Stomach (tissue), 9 donors: ENCODE results near the gene CRYBA1. TPM values are rescaled to one million over a fixed set of nuclear protein-coding genes. Genes with fewer than 3 reads are reported as not detected.

Source experiments
- DNase-seq, 2 donors: peaks; one replicate each; pipeline versions ENCODE4 v3.0.0 to v3.0.0-alpha.2; 2013 to 2019
- H3K27ac ChIP-seq, 5 donors: fragments of 200-600 bp in 4 of 5; sonication (generic) in 4 of 5; one replicate each; pipeline ENCODE4 v1.5.1; 2013 to 2019; ENCODE audit warnings: mild to moderate bottlenecking in 1 of 5, moderate library complexity in 1 of 5
- H3K27me3 ChIP-seq, 3 donors: fragments of 200-600 bp; sonication (generic); one replicate each; pipeline ENCODE4 v1.5.1; 2017 to 2019; ENCODE audit warnings: mixed run types in 1 of 3
- H3K36me3 ChIP-seq, 4 donors: fragments of 200-600 bp; sonication (generic); 1 replicate in 3 of 4; 2 replicates in 1 of 4; pipeline ENCODE4 v1.5.1; 2016 to 2019
- H3K4me1 ChIP-seq, 4 donors: fragments of 200-600 bp; sonication (generic); one replicate each; pipeline ENCODE4 v1.5.1; 2016 to 2019
- H3K4me3 ChIP-seq, 4 donors: fragments of 200-600 bp; sonication (generic) in 3 of 4; one replicate each; pipeline ENCODE4 v1.5.1; 2016 to 2019; ENCODE audit warnings: mild to moderate bottlenecking in 1 of 4
- H3K9me3 ChIP-seq, 4 donors: fragments of 200-600 bp; sonication (generic); one replicate each; pipeline ENCODE4 v1.5.1; 2016 to 2019
- EP300 ChIP-seq: sonication (generic); formaldehyde crosslinking; IDR thresholded peaks from one replicate; pipeline ENCODE4 v1.6.1; 2017; ENCODE audit warnings: antibody characterized with exemption
- POLR2A ChIP-seq, 4 donors: fragments of 450-650 bp; IDR thresholded peaks; one replicate each; pipeline ENCODE4 v1.6.1; 2016; ENCODE audit warnings: antibody characterized with exemption in 4 of 4, control low read depth in 2 of 4, mild to moderate bottlenecking in 1 of 4, moderate library complexity in 1 of 4
- POLR2AphosphoS5 ChIP-seq, 3 donors: sonication (generic); formaldehyde crosslinking; IDR thresholded peaks; one replicate each; pipeline ENCODE4 v1.6.1; 2016; ENCODE audit warnings: antibody characterized with exemption in 3 of 3
- WGBS, 5 donors: extraction: QIAGEN DNeasy Blood & Tissue Kit in 3 of 5; methylation state at CpG; one replicate each; pipeline versions ENCODE4 v1.1.5 to v1.1.7; 2013 to 2018; 5-methylcytosine and 5-hydroxymethylcytosine counted together
- intact Hi-C: fragments of 100-400 bp; cut with DNase I; formaldehyde crosslinking; loops from one replicate; pipeline ENCODE4 v1.15.1; 2023; ENCODE audit warnings: low total_unique reads
- polyA plus RNA-seq, 3 donors: library from polyadenylated mRNA; stranded (reverse); fragments of 200-250 nt; gene quantifications; one replicate each; pipeline ENCODE4 v1.2.3, GENCODE V29; 2013
- total RNA-seq, 5 donors: library from RNA; depleted of rRNA; stranded (reverse); fragments of >200 nt; gene quantifications; one replicate each; pipeline versions ENCODE4 v1.1.0 to v1.2.3, GENCODE V29; 2014 to 2016
- TF ChIP-seq, protein P1 (sequence below), 7 experiments: fragments of 450-650 bp in 4 of 7; fragments of 200-600 bp in 3 of 7; sonication (generic) in 3 of 7; IDR thresholded peaks; one replicate each; pipeline ENCODE4 v1.5.1; 2016 to 2019; ENCODE audit warnings: antibody characterized with exemption in 7 of 7, control low read depth in 2 of 7, mild to moderate bottlenecking in 1 of 7
- donor health status: healthy with polysubstance abuse.
- donor health status: Bipolar disorder and iron deficiency.
- donor health status: healthy.

CRYBA1 gene
- total and polyA plus RNA-seq, 8 donors, result not detected

DNA sequence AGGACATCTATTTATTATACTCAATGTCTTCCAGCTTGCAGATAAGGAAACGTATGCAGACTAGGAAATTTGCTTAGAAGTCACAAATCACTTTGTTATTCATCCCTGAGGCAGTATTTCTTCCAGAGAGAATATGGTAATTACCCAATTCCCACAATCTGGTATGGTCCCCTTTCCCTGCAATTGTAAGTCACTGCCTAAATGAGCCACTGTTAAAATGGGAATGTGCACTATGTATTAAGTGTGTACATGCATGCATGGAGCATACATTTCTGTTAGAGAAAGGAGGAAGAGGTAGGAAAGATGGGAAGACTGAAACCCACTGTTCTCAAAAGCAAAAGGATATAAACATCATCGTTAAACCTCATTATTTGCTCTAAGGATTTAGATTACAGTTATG is 37.3 kb downstream of the CRYBA1 start:
- Histone ChIP-seq H3K4me3 (peak overlapping the region in 1 of 4 donors; percentile 18), H3K36me3 (peaks cover 39 to 94% (median 87%) of the 10 kb centered on the region in 4 donors), H3K27me3 (no peaks in the 10 kb centered on the region), H3K27ac (no peak overlapping the region), H3K4me1 (peaks cover 16 to 99% (median 69%) of the 10 kb centered on the region in 4 donors), H3K9me3 (no peaks in the 10 kb centered on the region)
- no peak for TF ChIP-seq POLR2A (IDR thresholded peaks at IDR 0.05)
- no peak for TF ChIP-seq EP300
- TF ChIP-seq, protein P1, sequence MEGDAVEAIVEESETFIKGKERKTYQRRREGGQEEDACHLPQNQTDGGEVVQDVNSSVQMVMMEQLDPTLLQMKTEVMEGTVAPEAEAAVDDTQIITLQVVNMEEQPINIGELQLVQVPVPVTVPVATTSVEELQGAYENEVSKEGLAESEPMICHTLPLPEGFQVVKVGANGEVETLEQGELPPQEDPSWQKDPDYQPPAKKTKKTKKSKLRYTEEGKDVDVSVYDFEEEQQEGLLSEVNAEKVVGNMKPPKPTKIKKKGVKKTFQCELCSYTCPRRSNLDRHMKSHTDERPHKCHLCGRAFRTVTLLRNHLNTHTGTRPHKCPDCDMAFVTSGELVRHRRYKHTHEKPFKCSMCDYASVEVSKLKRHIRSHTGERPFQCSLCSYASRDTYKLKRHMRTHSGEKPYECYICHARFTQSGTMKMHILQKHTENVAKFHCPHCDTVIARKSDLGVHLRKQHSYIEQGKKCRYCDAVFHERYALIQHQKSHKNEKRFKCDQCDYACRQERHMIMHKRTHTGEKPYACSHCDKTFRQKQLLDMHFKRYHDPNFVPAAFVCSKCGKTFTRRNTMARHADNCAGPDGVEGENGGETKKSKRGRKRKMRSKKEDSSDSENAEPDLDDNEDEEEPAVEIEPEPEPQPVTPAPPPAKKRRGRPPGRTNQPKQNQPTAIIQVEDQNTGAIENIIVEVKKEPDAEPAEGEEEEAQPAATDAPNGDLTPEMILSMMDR (IDR thresholded peaks at IDR 0.05), result no peak
- TF ChIP-seq POLR2AphosphoS5 (IDR thresholded peaks at IDR 0.05), result no peak
- DNase-seq, result no peak
- 40 to 49% (median 43%) methylated on average over 2 of the region's 2 CpGs for WGBS, 5 donors
- intact Hi-C loops, result no loop called here

DNA sequence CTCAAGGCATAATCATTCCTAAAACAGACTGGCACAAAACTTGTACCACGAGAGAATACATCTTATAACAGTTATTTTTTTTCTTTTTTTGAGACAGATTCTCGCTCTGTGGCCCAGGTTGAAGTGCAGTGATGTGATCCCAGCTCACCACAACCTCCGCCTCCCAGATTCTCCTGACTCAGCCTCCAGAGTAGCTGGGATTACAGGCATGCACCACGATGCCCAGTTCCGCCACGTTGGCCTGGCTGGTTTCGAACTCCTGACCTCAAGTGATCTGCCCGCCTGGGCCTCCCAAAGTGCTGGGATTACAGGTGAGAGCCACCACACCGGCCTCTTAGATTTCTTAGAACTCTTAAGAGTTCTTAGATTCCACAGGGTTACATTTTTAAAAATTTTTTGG is 43.2 kb downstream of the CRYBA1 start:
- Histone ChIP-seq H3K4me3 (peak overlapping the region in 2 of 4 donors; percentile 95 to 99), H3K9me3 (no peaks in the 10 kb centered on the region), H3K27ac (peak overlapping the region in 1 of 5 donors; percentile 97), H3K4me1 (peaks cover 21 to 77% (median 61%) of the 10 kb centered on the region in 4 donors), H3K27me3 (no peaks in the 10 kb centered on the region), H3K36me3 (peaks cover 17 to 52% (median 36%) of the 10 kb centered on the region in 4 donors)
- TF ChIP-seq POLR2AphosphoS5 (IDR thresholded peaks at IDR 0.05) (no peak), EP300 (no peak), POLR2A (IDR thresholded peaks at IDR 0.05) (no peak)
- TF ChIP-seq, protein P1 (IDR thresholded peaks at IDR 0.05), result no peak
- no peak for DNase-seq
- intact Hi-C loops, result no loop called here
- WGBS, 5 donors, result 84 to 88% (median 85%) methylated on average over 9 of the region's 9 CpGs

DNA sequence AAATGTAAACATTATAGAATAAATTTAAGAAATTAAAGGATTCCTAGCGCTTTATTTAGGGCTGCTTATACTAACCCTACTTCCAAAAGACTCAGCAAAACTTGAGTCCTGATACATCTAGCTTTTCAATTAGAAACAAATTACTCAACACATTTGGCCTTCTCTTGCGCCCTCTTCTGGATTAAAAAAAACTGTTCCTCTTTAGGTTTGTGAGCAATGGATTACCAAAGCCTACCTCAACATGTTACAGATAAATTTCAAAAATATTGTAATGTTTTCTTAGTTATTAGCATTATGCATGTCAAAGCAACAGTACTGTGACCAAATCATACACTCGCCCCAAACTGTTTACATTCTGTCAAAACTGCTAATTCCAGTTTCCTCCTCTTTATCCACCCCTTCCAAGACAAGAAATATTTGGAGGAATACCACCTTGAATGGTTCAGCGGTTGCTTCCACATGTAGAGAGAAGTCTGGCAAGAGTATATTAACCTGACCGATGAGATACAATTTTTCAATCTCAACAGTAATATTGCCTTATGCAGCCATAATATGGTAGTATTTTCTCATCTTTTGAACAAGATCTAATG is 44.6 kb downstream of the CRYBA1 start:
- Histone ChIP-seq H3K27me3 (no peaks in the 10 kb centered on the region), H3K4me3 (peak overlapping the region; percentile 85 to 99 (median 93)), H3K36me3 (peaks cover 13 to 38% (median 22%) of the 10 kb centered on the region in 4 donors), H3K9me3 (no peaks in the 10 kb centered on the region), H3K27ac (peak overlapping the region in 4 of 5 donors; percentile 97 to 100 (median 99)), H3K4me1 (peaks cover 21 to 67% (median 47%) of the 10 kb centered on the region in 4 donors)
- intact Hi-C loops, result no loop called here
- peak in 1 of 2 donors; percentile 86 for DNase-seq
- WGBS, 5 donors, result 3 to 10% (median 5%) methylated on average over 5 of the region's 5 CpGs
- TF ChIP-seq POLR2A (IDR thresholded peaks at IDR 0.05) (no peak), EP300 (no peak)
- TF ChIP-seq, protein P1 (IDR thresholded peaks at IDR 0.05), result peak in 5 of 7 experiments; percentile 36 to 62 (median 55)

DNA sequence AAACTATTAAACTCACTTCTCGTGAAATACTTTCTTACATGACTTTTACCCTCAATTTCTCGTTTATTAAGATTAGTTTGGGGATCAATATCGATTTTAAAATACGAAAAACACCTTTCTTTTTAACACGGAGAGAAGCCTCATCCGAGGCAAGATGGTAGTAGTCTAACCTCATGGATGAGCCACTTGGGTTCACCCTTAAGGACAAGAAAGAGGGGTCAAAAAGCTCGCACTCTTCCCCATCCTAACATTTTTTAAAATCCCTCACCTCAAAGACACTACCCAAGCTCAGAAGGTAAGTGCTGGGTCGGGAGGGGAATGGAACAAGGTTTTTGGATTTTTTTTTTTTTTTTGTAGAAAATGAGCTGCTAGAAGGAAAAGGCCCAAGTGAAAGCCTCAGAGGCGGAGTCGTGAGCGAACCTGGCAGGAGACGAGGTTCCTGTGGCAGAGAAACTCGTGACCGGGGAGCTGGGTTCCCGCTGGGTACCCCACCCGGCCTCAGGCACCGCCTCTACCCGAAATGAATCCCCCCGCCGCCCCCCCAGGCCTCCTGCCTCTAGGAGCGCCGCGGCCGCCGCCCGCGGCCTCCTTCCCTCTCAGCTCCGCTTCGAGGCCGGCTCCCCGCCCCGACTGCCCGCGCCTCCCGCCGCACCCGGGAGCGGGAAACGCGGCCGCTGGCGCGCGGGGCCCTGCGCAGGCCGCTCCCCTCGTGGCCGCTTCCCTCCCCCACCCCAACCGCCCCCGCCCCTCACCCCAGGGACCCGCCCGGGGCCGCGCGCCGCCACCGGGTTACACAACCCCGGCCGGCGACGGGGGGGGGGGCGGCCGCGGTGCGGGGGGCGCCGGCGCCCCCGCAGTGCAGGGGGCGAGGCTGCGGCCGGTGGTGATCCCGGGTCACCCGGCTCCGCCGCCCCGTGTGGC is 45.7 kb downstream of the CRYBA1 start:
- H3K9me3 ChIP-seq, result no peaks in the 10 kb centered on the region
- WGBS, 5 donors, result 1 to 2% (median 1%) methylated on average over 24 to 71 of the region's 77 CpGs
- intact Hi-C loops, result no loop called here

More for the DNA sequence above, 45.7 kb downstream of the CRYBA1 start:
- Histone ChIP-seq H3K4me3 (peak overlapping the region; percentile 85 to 99 (median 93)), H3K36me3 (peaks cover 2 to 27% (median 11%) of the 10 kb centered on the region in 4 donors), H3K4me1 (peaks cover 21 to 57% (median 41%) of the 10 kb centered on the region in 4 donors), H3K27me3 (no peaks in the 10 kb centered on the region), H3K27ac (peak overlapping the region; percentile 97 to 100 (median 99))
- DNase-seq, result peak; percentile 58 to 82
- TF ChIP-seq POLR2AphosphoS5 (IDR thresholded peaks at IDR 0.05), result peak in 1 of 3 donors; percentile 25
- TF ChIP-seq, protein P1 (IDR thresholded peaks at IDR 0.05), result no peak
